ENCODE data around the gene GUK1. TPM values are rescaled to one million over a fixed set of nuclear protein-coding genes. Genes with fewer than 3 reads are reported as not detected.

The GUK1 gene
- polyA plus RNA-seq, 1 donor from 2014 or later: 502 TPM

- H3K4me2 ChIP-seq (ENCODE audit: low read length): no peak overlapping the region
Measured at GRCh38 chr1:228157729-228158126, 17.6 kb downstream of the GUK1 start.

DNA sequence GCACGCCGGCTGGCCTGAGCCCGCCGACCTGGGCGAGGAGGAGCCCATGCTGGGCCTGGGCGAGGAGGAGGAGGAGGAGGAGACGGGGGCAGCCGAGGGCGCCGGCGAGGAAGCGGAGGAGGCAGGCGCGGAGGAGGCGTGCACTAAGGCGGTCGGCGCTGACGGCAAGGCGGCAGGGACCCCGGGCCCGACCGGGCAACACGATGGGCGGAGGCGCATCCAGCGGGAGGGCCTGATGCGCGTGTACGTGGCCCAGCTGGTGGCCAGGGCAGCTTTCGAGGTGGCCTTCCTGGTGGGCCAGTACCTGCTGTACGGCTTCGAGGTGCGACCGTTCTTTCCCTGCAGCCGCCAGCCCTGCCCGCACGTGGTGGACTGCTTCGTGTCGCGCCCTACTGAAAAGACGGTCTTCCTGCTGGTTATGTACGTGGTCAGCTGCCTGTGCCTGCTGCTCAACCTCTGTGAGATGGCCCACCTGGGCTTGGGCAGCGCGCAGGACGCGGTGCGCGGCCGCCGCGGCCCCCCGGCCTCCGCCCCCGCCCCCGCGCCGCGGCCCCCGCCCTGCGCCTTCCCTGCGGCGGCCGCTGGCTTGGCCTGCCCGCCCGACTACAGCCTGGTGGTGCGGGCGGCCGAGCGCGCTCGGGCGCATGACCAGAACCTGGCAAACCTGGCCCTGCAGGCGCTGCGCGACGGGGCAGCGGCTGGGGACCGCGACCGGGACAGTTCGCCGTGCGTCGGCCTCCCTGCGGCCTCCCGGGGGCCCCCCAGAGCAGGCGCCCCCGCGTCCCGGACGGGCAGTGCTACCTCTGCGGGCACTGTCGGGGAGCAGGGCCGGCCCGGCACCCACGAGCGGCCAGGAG lies 18.3 kb downstream of the GUK1 start:
- Histone ChIP-seq H4K20me1 (ENCODE audit: insufficient read depth) (no peaks in the 10 kb centered on the region), H3K36me3 (ENCODE audit: insufficient read depth, low read length) (no peaks in the 10 kb centered on the region), H3F3A (ENCODE audit: insufficient read depth, low read length, poor library complexity, severe bottlenecking) (no peaks in the 10 kb centered on the region), H3K4me2 (ENCODE audit: low read length) (no peak overlapping the region), H3K79me2 (replicated peaks; ENCODE audit: insufficient read depth, low read length) (no peaks in the 10 kb centered on the region), H3K9ac (ENCODE audit: low read length) (no peak overlapping the region), H2AFZ (ENCODE audit: low read depth, low read length) (no peak overlapping the region), H3K9me3 (ENCODE audit: low read length) (no peaks in the 10 kb centered on the region), H3K27me3 (ENCODE audit: insufficient read depth, low read depth, low read length) (no peaks in the 10 kb centered on the region), H3K4me3 (ENCODE audit: low read length) (no peak overlapping the region), H3K27ac (ENCODE audit: low read length) (no peak overlapping the region), H3K9me2 (ENCODE audit: insufficient read depth, low read length) (no peaks in the 10 kb centered on the region)
- TF ChIP-seq RAD21 (conservative IDR thresholded peaks at IDR 0.05): no peak
- no peak for TF ChIP-seq EZH2 (IDR thresholded peaks at IDR 0.05; ENCODE audit: borderline replicate concordance, insufficient read depth, low read length, poor library complexity, severe bottlenecking)
- TF ChIP-seq EP300 (conservative IDR thresholded peaks at IDR 0.05; ENCODE audit: poor library complexity, severe bottlenecking): no peak
- no peak for TF ChIP-seq SMC3 (conservative IDR thresholded peaks at IDR 0.05; ENCODE audit: poor library complexity)
- TF ChIP-seq, protein P1, sequence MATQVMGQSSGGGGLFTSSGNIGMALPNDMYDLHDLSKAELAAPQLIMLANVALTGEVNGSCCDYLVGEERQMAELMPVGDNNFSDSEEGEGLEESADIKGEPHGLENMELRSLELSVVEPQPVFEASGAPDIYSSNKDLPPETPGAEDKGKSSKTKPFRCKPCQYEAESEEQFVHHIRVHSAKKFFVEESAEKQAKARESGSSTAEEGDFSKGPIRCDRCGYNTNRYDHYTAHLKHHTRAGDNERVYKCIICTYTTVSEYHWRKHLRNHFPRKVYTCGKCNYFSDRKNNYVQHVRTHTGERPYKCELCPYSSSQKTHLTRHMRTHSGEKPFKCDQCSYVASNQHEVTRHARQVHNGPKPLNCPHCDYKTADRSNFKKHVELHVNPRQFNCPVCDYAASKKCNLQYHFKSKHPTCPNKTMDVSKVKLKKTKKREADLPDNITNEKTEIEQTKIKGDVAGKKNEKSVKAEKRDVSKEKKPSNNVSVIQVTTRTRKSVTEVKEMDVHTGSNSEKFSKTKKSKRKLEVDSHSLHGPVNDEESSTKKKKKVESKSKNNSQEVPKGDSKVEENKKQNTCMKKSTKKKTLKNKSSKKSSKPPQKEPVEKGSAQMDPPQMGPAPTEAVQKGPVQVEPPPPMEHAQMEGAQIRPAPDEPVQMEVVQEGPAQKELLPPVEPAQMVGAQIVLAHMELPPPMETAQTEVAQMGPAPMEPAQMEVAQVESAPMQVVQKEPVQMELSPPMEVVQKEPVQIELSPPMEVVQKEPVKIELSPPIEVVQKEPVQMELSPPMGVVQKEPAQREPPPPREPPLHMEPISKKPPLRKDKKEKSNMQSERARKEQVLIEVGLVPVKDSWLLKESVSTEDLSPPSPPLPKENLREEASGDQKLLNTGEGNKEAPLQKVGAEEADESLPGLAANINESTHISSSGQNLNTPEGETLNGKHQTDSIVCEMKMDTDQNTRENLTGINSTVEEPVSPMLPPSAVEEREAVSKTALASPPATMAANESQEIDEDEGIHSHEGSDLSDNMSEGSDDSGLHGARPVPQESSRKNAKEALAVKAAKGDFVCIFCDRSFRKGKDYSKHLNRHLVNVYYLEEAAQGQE (IDR thresholded peaks at IDR 0.05; ENCODE audit: borderline replicate concordance): no peak

More at GRCh38 chr1:228157729-228158126, 17.6 kb downstream of the GUK1 start:
- Histone ChIP-seq H3K9ac (ENCODE audit: low read length) (no peak overlapping the region), H3K4me3 (ENCODE audit: low read length) (no peak overlapping the region), H3K27me3 (ENCODE audit: insufficient read depth, low read depth, low read length) (no peaks in the 10 kb centered on the region), H2AFZ (ENCODE audit: low read depth, low read length) (no peak overlapping the region), H3K79me2 (replicated peaks; ENCODE audit: insufficient read depth, low read length) (no peaks in the 10 kb centered on the region), H3F3A (ENCODE audit: insufficient read depth, low read length, poor library complexity, severe bottlenecking) (no peaks in the 10 kb centered on the region), H3K36me3 (ENCODE audit: insufficient read depth, low read length) (no peaks in the 10 kb centered on the region), H3K27ac (ENCODE audit: low read length) (no peak overlapping the region), H4K20me1 (ENCODE audit: insufficient read depth) (no peaks in the 10 kb centered on the region), H3K9me3 (ENCODE audit: low read length) (no peaks in the 10 kb centered on the region), H3K9me2 (ENCODE audit: insufficient read depth, low read length) (no peaks in the 10 kb centered on the region)
- TF ChIP-seq RAD21 (conservative IDR thresholded peaks at IDR 0.05) (no peak), CTCF (IDR thresholded peaks at IDR 0.05; ENCODE audit: poor library complexity, severe bottlenecking) (no peak), MXI1 (conservative IDR thresholded peaks at IDR 0.05; ENCODE audit: poor library complexity, severe bottlenecking) (no peak), EZH2 (IDR thresholded peaks at IDR 0.05; ENCODE audit: borderline replicate concordance, insufficient read depth, low read length, poor library complexity, severe bottlenecking) (no peak), SMC3 (conservative IDR thresholded peaks at IDR 0.05; ENCODE audit: poor library complexity) (no peak), POLR2AphosphoS5 (IDR thresholded peaks at IDR 0.05) (no peak), EP300 (conservative IDR thresholded peaks at IDR 0.05; ENCODE audit: poor library complexity, severe bottlenecking) (no peak), TAF1 (IDR thresholded peaks at IDR 0.05; ENCODE audit: low read depth) (no peak)
- TF ChIP-seq, protein P1 (IDR thresholded peaks at IDR 0.05; ENCODE audit: borderline replicate concordance): no peak
